Fibroblast of villous mesenchyme (primary cell): ENCODE results near the gene CFAP46. TPM values are rescaled to one million over a fixed set of nuclear protein-coding genes. Genes with fewer than 3 reads are reported as not detected.

Experiments
- DNase-seq: peaks from one replicate; pipeline ENCODE4 v3.0.0-alpha.2; 2010; ENCODE audit warnings: low read depth
- H3K4me3 ChIP-seq: 2 replicates; pipeline ENCODE4 v1.5.1; 2011; ENCODE audit warnings: low read depth, mild to moderate bottlenecking, low read length
- total RNA-seq: library from RNA; depleted of rRNA; stranded (reverse); fragments of >200 nt; gene quantifications from 2 replicates; pipeline ENCODE4 v1.2.3, GENCODE V29; 2012
- TF ChIP-seq, protein P1 (sequence below): IDR thresholded peaks from 2 replicates; pipeline ENCODE4 v1.5.1; 2012; ENCODE audit warnings: low read depth, mild to moderate bottlenecking, low read length; ENCODE audit not compliant: insufficient read depth

Gene CFAP46
- total RNA-seq, 1 donor = under 0.01 TPM

GRCh38 chr10:132943791-132944404 lies 1.5 kb upstream of the CFAP46 start:
- no peak for DNase-seq
- H3K4me3 ChIP-seq = no peak overlapping the region
- TF ChIP-seq, protein P1, sequence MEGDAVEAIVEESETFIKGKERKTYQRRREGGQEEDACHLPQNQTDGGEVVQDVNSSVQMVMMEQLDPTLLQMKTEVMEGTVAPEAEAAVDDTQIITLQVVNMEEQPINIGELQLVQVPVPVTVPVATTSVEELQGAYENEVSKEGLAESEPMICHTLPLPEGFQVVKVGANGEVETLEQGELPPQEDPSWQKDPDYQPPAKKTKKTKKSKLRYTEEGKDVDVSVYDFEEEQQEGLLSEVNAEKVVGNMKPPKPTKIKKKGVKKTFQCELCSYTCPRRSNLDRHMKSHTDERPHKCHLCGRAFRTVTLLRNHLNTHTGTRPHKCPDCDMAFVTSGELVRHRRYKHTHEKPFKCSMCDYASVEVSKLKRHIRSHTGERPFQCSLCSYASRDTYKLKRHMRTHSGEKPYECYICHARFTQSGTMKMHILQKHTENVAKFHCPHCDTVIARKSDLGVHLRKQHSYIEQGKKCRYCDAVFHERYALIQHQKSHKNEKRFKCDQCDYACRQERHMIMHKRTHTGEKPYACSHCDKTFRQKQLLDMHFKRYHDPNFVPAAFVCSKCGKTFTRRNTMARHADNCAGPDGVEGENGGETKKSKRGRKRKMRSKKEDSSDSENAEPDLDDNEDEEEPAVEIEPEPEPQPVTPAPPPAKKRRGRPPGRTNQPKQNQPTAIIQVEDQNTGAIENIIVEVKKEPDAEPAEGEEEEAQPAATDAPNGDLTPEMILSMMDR = no peak

DNA sequence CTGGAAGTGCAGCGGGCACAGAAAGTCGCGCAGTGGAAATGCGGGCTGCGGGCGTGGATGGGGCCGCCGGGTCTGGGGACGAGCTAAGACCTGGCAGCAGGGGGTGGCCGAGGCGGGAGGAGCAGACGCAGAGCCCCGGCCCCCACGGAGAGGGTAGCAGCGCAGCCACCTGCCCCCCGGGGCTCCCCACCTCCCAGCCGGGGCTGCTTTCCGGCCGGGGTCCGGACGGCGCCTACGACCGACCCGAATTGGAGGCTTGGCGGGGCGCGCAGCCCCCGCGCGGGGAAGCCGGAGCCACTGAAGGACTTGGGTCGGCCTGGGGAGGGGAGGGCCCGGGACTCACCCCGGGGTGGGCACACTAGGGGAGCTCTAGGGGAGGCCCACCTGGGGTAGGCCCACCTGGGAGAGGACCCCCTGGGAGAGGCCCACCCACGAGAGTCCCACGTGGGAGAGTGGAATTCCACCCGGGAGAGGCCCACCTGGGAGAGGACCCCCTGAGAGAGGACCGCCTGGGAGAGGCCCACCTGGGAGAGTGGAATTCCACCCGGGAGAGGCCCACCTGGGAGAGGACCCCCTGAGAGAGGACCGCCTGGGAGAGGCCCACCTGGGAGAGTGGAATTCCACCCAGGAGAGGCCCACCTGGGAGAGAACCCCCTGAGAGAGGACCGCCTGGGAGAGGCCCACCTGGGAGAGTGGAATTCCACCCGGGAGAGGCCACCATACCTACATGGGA lies 854 bp upstream of the CFAP46 start:
- DNase-seq = no peak
- TF ChIP-seq, protein P1 = no peak
- peak overlapping the region; percentile 57 for H3K4me3 ChIP-seq

DNA sequence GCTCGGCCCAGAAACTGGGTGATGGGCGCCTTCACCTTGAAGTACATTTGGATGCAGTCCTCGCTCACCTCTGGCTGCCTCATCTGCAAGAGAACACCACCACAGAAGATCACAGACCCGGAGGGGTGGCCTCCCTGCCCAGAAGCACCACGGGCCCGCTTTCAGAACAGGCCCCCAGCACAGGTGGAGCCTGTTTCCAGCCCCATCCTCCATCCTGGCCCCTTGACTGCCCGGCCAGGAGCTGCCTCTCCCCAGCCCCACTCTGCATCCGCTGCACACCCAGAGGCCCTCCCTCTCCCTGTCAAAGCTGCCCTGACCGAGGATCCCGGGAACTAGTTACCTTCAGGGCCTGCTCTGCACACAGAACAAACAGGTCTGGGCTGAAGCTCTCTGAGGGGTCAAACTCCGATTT lies 724 bp downstream of the CFAP46 start:
- peak overlapping the region; percentile 57 for H3K4me3 ChIP-seq
- DNase-seq = no peak
- TF ChIP-seq, protein P1 = no peak

GRCh38 chr10:132940791-132941465 lies 1.4 kb downstream of the CFAP46 start:
- TF ChIP-seq, protein P1 = no peak
- no peak for DNase-seq

DNA sequence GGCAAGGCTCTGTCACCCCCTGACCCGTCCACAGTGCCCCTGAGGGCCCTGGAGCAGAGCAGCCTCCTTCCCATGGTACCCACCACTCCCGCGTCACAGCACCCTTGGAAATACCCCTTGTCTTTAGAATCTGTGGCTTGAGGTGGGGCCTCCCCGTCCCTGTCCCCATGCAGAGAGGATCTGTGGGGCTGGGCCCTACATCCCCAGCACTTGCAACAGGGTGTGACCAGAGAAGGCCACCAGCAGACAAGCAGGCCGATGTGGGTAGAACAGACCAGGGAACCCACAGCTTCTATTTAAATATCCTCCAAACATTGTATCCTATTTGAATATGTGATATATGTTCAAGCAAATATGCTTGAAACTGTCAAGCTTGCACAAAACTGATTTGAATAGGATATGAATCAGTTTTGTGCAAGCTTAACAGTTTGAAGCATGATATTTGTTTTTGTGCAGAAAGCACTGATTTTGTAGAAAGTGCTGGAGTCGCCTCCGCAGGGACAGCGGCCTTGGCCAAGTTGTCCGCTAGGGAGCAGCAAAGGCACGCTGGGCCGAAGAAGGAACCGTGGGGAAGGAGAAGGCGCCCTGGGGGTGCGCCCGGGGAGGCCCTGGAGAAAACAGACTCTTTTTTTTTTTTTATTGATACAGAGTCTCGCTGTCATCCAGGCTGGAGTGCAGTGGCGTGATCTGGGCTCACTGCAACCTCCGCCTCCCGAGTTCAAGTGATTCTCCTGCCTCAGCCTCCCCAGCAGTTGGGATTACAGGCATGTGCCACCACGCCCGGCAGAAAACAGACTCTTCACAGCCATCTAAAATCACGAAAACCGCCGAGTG lies 2.2 kb downstream of the CFAP46 start:
- H3K4me3 ChIP-seq = no peak overlapping the region
- peak; percentile 39 for DNase-seq
- TF ChIP-seq, protein P1 = peak; percentile 80

More at GRCh38 chr10:132940791-132941465, 1.4 kb downstream of the CFAP46 start:
- no peak overlapping the region for H3K4me3 ChIP-seq

DNA sequence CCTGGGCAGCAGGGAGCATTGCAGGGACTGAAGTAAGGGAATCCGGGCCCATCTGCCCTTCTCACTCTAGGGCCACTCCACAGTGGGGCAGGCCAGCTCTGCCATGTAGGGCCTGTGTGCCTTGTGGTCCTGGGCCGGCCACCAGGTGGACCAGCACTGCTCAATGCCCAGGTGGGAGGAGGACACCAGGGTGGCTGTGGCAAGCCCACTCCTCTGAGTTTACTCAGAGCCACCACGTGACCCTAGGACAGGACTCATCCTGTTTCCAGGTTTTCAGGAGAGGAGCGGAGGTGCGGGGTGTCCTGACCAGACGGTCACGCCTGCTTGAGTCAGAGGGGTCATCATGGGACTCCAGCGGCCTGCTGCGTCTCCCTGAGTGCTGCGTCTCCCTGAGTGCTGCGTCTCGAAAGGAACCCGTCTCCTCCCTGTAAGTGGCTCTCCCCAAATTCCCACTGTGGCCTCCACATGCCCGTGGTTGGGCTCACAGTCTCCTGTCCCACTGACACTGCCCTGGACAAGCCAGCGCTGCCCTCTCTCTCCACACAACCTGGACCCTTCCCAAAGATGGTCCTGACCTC lies 2.9 kb downstream of the CFAP46 start:
- TF ChIP-seq, protein P1 = no peak
- H3K4me3 ChIP-seq = no peak overlapping the region
- no peak for DNase-seq
